Adrenal gland (tissue), 5 donors: Measurements from ENCODE around the gene KRTAP4-4.
"Not testable (repeated sequence)": the region's sequence is repeated elsewhere in the genome, so short reads cannot be mapped to it uniquely, and the experiment has no call there.

Source experiments
- POLR2A ChIP-seq, 2 donors: fragments of 450-650 bp; IDR thresholded peaks; one replicate each; pipeline ENCODE4 v1.6.1; 2017; ENCODE audit warnings: antibody characterized with exemption in 2 of 2, mild to moderate bottlenecking in 2 of 2, moderate library complexity in 1 of 2
- TF ChIP-seq, protein P1 (sequence below), 6 experiments: fragments of 450-650 bp in 4 of 6; fragments of 200-600 bp in 2 of 6; sonication (generic) in 1 of 6; IDR thresholded peaks; 1 replicate in 5 of 6; 2 replicates in 1 of 6; pipeline versions ENCODE4 v1.5.1 to v1.8.0; 2016 to 2021; ENCODE audit warnings: antibody characterized with exemption in 6 of 6, mild to moderate bottlenecking in 2 of 6, moderate library complexity in 1 of 6
- donor health status: DM: no; HTN: no; CAD: no.

DNA sequence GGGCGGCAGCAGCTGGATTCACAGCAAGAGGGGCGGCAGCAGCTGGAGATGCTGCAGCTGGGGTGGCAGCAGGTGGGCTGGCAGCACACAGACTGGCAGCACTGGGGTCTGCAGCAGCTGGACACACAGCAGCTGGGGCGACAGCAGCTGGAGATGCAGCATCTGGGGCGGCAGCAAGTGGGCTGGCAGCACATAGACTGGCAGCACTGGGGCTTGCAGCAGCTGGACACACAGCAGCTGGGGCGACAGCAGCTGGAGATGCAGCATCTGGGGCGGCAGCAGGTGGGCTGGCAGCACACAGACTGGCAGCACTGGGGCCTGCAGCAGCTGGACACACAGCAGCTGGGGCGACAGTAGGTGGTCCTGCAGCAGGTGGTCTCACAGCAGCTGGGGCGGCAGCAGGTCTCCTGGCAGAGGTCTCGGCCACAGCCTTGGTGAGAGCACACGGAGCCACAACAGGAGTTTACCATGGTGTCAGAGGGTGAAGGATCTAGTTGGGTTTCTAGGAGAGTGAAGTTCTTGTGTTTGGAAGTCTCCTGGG, 42.6 kb downstream of the KRTAP4-4 start, which contains the start of gene KRTAP4-11:
- TF ChIP-seq, protein P1, sequence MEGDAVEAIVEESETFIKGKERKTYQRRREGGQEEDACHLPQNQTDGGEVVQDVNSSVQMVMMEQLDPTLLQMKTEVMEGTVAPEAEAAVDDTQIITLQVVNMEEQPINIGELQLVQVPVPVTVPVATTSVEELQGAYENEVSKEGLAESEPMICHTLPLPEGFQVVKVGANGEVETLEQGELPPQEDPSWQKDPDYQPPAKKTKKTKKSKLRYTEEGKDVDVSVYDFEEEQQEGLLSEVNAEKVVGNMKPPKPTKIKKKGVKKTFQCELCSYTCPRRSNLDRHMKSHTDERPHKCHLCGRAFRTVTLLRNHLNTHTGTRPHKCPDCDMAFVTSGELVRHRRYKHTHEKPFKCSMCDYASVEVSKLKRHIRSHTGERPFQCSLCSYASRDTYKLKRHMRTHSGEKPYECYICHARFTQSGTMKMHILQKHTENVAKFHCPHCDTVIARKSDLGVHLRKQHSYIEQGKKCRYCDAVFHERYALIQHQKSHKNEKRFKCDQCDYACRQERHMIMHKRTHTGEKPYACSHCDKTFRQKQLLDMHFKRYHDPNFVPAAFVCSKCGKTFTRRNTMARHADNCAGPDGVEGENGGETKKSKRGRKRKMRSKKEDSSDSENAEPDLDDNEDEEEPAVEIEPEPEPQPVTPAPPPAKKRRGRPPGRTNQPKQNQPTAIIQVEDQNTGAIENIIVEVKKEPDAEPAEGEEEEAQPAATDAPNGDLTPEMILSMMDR (IDR thresholded peaks at IDR 0.05), result not testable (repeated sequence)
- TF ChIP-seq POLR2A (IDR thresholded peaks at IDR 0.05), result not testable (repeated sequence)
